GM23248 (cell line): ENCODE results near the gene HEXIM2. TPM values are rescaled to one million over a fixed set of nuclear protein-coding genes. Genes with fewer than 3 reads are reported as not detected.

Experiments
- DNase-seq: peaks from one replicate; pipeline ENCODE4 v3.0.0-alpha.2; 2015
- H2AFZ ChIP-seq: fragments of 200-600 bp; sonication (generic); 2 replicates; pipeline ENCODE4 v1.6.1; 2016; ENCODE audit warnings: antibody characterized with exemption
- H3F3A ChIP-seq: fragments of 200-600 bp; sonication (generic); 2 replicates; pipeline ENCODE4 v1.6.1; 2016; ENCODE audit warnings: mild to moderate bottlenecking, antibody characterized with exemption, mixed run types; ENCODE audit not compliant: insufficient read depth
- H3K27ac ChIP-seq: fragments of 200-600 bp; sonication (generic); 2 replicates; pipeline ENCODE4 v1.5.1; 2016; ENCODE audit warnings: mild to moderate bottlenecking
- H3K27me3 ChIP-seq: fragments of 200-600 bp; sonication (generic); replicated peaks from 2 replicates; pipeline ENCODE4 v1.6.1; 2016; ENCODE audit warnings: mild to moderate bottlenecking; ENCODE audit not compliant: insufficient read depth
- H3K36me3 ChIP-seq: fragments of 200-600 bp; sonication (generic); 2 replicates; pipeline ENCODE4 v1.6.1; 2016; ENCODE audit warnings: low read depth, mild to moderate bottlenecking
- H3K4me1 ChIP-seq: fragments of 200-600 bp; sonication (generic); 2 replicates; pipeline ENCODE4 v1.6.1; 2016; ENCODE audit warnings: mild to moderate bottlenecking; ENCODE audit not compliant: insufficient read depth
- H3K4me2 ChIP-seq: fragments of 200-600 bp; sonication (generic); one replicate; pipeline ENCODE4 v1.6.1; 2016; ENCODE audit warnings: mild to moderate bottlenecking; ENCODE audit not compliant: unreplicated experiment
- H3K4me3 ChIP-seq: fragments of 200-600 bp; sonication (generic); 2 replicates; pipeline ENCODE4 v1.5.1; 2016; ENCODE audit warnings: mild to moderate bottlenecking
- H3K79me2 ChIP-seq: fragments of 200-600 bp; sonication (generic); 2 replicates; pipeline ENCODE4 v1.6.1; 2016; ENCODE audit warnings: mild to moderate bottlenecking; ENCODE audit not compliant: insufficient read depth
- H3K9ac ChIP-seq: fragments of 200-600 bp; sonication (generic); 2 replicates; pipeline ENCODE4 v1.6.1; 2016; ENCODE audit warnings: mild to moderate bottlenecking
- H3K9me2 ChIP-seq: fragments of 200-600 bp; sonication (generic); 2 replicates; pipeline ENCODE4 v1.6.1; 2016; ENCODE audit warnings: mixed run types, mild to moderate bottlenecking, moderate library complexity; ENCODE audit not compliant: insufficient read depth
- H3K9me3 ChIP-seq: fragments of 200-600 bp; sonication (generic); one replicate; pipeline ENCODE4 v1.6.1; 2017; ENCODE audit warnings: low read depth
- H4K20me1 ChIP-seq: fragments of 200-600 bp; sonication (generic); 2 replicates; pipeline ENCODE4 v1.6.0; 2016; ENCODE audit not compliant: insufficient read depth
- EZH2 ChIP-seq: fragments of 200-600 bp; sonication (generic); IDR thresholded peaks from 2 replicates; pipeline ENCODE4 v1.6.1; 2018; ENCODE audit warnings: antibody characterized with exemption, mild to moderate bottlenecking; ENCODE audit not compliant: insufficient read depth, poor library complexity, severe bottlenecking
- EZH2phosphoT487 ChIP-seq: fragments of 200-600 bp; sonication (generic); IDR thresholded peaks from 2 replicates; pipeline ENCODE4 v1.6.1; 2018; ENCODE audit warnings: antibody characterized with exemption, moderate library complexity, mild to moderate bottlenecking, low read depth; ENCODE audit not compliant: insufficient read depth
- WGBS, 2 experiments: methylation state at CpG; one replicate each; pipeline ENCODE4 v1.1.6; 2015 to 2017; ENCODE audit warnings: low lambda C conversion rate in 2 of 2, low coverage in 1 of 2; ENCODE audit errors: missing lambda C conversion rate in 2 of 2; 5-methylcytosine and 5-hydroxymethylcytosine counted together
- in situ Hi-C: fragments of 300-500 bp; cut with MboI; formaldehyde crosslinking; loops from 2 replicates; pipeline ENCODE4 v1.15.0; 2020
- polyA plus RNA-seq: library from polyadenylated mRNA; unstranded; fragments of >200 nt; fragmentation: Nextera tagmentation; extraction: Ambion mirVana; gene quantifications from 2 replicates; pipeline ENCODE4 v1.2.1, GENCODE V29; 2016
- total RNA-seq: library from RNA; depleted of rRNA; stranded (reverse); fragments of >200 nt; shearing (Covaris generic); gene quantifications from 2 replicates; pipeline ENCODE4 v1.2.3, GENCODE V29; 2014

Gene HEXIM2
- total and polyA plus RNA-seq, 2 experiments from 2014 or later, result 4.8 to 8.6 TPM

- Histone ChIP-seq H3K36me3 (no peaks in the 10 kb centered on the region; the same call in 1 of the 2 replicates), H3K79me2 (no peaks in the 10 kb centered on the region), H3K9me2 (no peaks in the 10 kb centered on the region), H2AFZ (no peak overlapping the region), H3K9ac (no peak overlapping the region), H3K4me2 (no peak overlapping the region), H4K20me1 (no peaks in the 10 kb centered on the region), H3K4me3 (no peak overlapping the region), H3K27me3 (no peaks in the 10 kb centered on the region), H3K9me3 (no peaks in the 10 kb centered on the region), H3F3A (peaks cover 11% of the 10 kb centered on the region), H3K4me1 (no peaks in the 10 kb centered on the region), H3K27ac (no peak overlapping the region)
- TF ChIP-seq EZH2phosphoT487, result no peak
- no peak for TF ChIP-seq EZH2
- no peak for DNase-seq
- in situ Hi-C loops, result no loop called here
- WGBS, 2 experiments, result 82 to 83% methylated on average over 14 to 19 of the region's 19 CpGs
Measured at GRCh38 chr17:45114117-45114932, 47.4 kb upstream of the HEXIM2 start.

GRCh38 chr17:45115015-45115625, 46.6 kb upstream of the HEXIM2 start:
- in situ Hi-C loops, result no loop called here
- no peak overlapping the region for H3K9ac ChIP-seq
- no peaks in the 10 kb centered on the region for H4K20me1 ChIP-seq
- H3K4me1 ChIP-seq, result no peaks in the 10 kb centered on the region
- no peak overlapping the region for H3K4me3 ChIP-seq
- TF ChIP-seq EZH2 (no peak), EZH2phosphoT487 (no peak)
- no peaks in the 10 kb centered on the region for H3K79me2 ChIP-seq
- H3K27ac ChIP-seq, result no peak overlapping the region
- H3K27me3 ChIP-seq, result no peaks in the 10 kb centered on the region
- H3K36me3 ChIP-seq, result no peaks in the 10 kb centered on the region; the same call in 1 of the 2 replicates
- H3K9me3 ChIP-seq, result no peaks in the 10 kb centered on the region
- H2AFZ ChIP-seq, result no peak overlapping the region
- H3F3A ChIP-seq, result peaks cover 11% of the 10 kb centered on the region
- no peak overlapping the region for H3K4me2 ChIP-seq
- 89 to 93% methylated on average over 18 to 26 of the region's 26 CpGs for WGBS, 2 experiments
- H3K9me2 ChIP-seq, result no peaks in the 10 kb centered on the region
- no peak for DNase-seq

GRCh38 chr17:45115871-45116270, 45.8 kb upstream of the HEXIM2 start:
- Histone ChIP-seq H3K27ac (no peak overlapping the region), H4K20me1 (no peaks in the 10 kb centered on the region), H3K36me3 (no peaks in the 10 kb centered on the region; the same call in 1 of the 2 replicates), H3K27me3 (no peaks in the 10 kb centered on the region), H3K79me2 (no peaks in the 10 kb centered on the region), H3K9me2 (no peaks in the 10 kb centered on the region), H3K4me3 (no peak overlapping the region), H3K4me2 (no peak overlapping the region), H3K9ac (no peak overlapping the region), H2AFZ (no peak overlapping the region), H3F3A (peaks cover 8% of the 10 kb centered on the region), H3K9me3 (no peaks in the 10 kb centered on the region), H3K4me1 (no peaks in the 10 kb centered on the region)
- no peak for DNase-seq
- in situ Hi-C loops, result no loop called here
- TF ChIP-seq EZH2phosphoT487 (no peak), EZH2 (no peak)
- 86 to 88% methylated on average over 11 of the region's 11 CpGs for WGBS, 2 experiments

GRCh38 chr17:45116434-45117016, 45.1 kb upstream of the HEXIM2 start:
- no peak overlapping the region for H3K4me3 ChIP-seq
- no peaks in the 10 kb centered on the region for H3K4me1 ChIP-seq
- H2AFZ ChIP-seq, result no peak overlapping the region
- 83 to 86% methylated on average over 7 to 10 of the region's 10 CpGs for WGBS, 2 experiments
- H4K20me1 ChIP-seq, result no peaks in the 10 kb centered on the region
- no peaks in the 10 kb centered on the region for H3K79me2 ChIP-seq
- in situ Hi-C loops, result no loop called here
- no peaks in the 10 kb centered on the region for H3K9me3 ChIP-seq
- no peak overlapping the region for H3K4me2 ChIP-seq
- DNase-seq, result no peak
- H3K36me3 ChIP-seq, result no peaks in the 10 kb centered on the region; the same call in 1 of the 2 replicates
- TF ChIP-seq EZH2phosphoT487 (no peak), EZH2 (no peak)
- H3K9ac ChIP-seq, result no peak overlapping the region
- no peaks in the 10 kb centered on the region for H3K27me3 ChIP-seq
- H3K27ac ChIP-seq, result no peak overlapping the region
- H3F3A ChIP-seq, result peaks cover 2% of the 10 kb centered on the region; the same call in 1 of the 2 replicates
- H3K9me2 ChIP-seq, result no peaks in the 10 kb centered on the region
